K562 (cell line): Measurements from ENCODE around the gene CAPN2. TPM values are rescaled to one million over a fixed set of nuclear protein-coding genes. Genes with fewer than 3 reads are reported as not detected.

Experiments used
- ATAC-seq: fragments of 200-7000 bp; cut with Tn5 transposase; 3 replicates; pipeline ENCODE4 v1.9.1; 2020; ENCODE audit warnings: moderate library complexity
- BruUV-seq: library from RNA; stranded (reverse); fragments of 400-500 nt; replicated peaks from 2 replicates; lab custom pipeline; 2021; lab: Mats Ljungman, UMichigan
- CTCF ChIA-PET: fragments of 300-600 bp; formaldehyde crosslinking; extraction: SDS; loops from one replicate; lab custom pipeline; 2021; ENCODE audit warnings: low intra/inter-chr PET ratio; lab: Yijun Ruan, JAX
- POLR2A ChIA-PET: fragments of 300-600, 350-650 bp; sonication (Branson Sonifier 250); formaldehyde crosslinking; extraction: SDS; loops from one replicate; lab custom pipeline; 2021; ENCODE audit warnings: antibody characterized with exemption, inconsistent platforms; lab: Yijun Ruan, JAX
- DNase-seq, 4 experiments: peaks; one replicate each; pipeline versions ENCODE4 v3.0.0 to v3.0.0-alpha.2; 2011 to 2018; ENCODE audit warnings: low spot score in 3 of 4, mixed read lengths in 3 of 4; ENCODE audit errors: extremely low read depth in 1 of 4
- FAIRE-seq: peaks from 2 replicates; lab custom pipeline; 2011; peaks lifted over from hg19 to GRCh38; lab: Jason Lieb, UNC
- H2AFZ ChIP-seq: 2 replicates; pipeline ENCODE4 v1.6.0; 2011; ENCODE audit warnings: low read depth, low read length, control low read depth, inconsistent platforms
- H3K27ac ChIP-seq: fragments of 200-600 bp; 3 replicates; pipeline ENCODE4 v1.8.0; 2011; ENCODE audit warnings: low read depth, mild to moderate bottlenecking, control low read depth, inconsistent platforms, low read length, moderate library complexity, mixed read lengths; ENCODE audit errors: extremely low read depth
- H3K27me3 ChIP-seq, 2 experiments: fragments of 300-600 bp in 1 of 2; 2 replicates in 1 of 2; 3 replicates in 1 of 2; pipeline versions ENCODE4 v1.6.0 to v1.8.0; 2011; ENCODE audit warnings: inconsistent platforms in 2 of 2, low read length in 2 of 2, mild to moderate bottlenecking in 1 of 2, mixed read lengths in 1 of 2, moderate library complexity in 1 of 2; ENCODE audit not compliant: control insufficient read depth in 2 of 2, insufficient read depth in 2 of 2
- H3K36me3 ChIP-seq: fragments of 300-600 bp; 3 replicates; pipeline ENCODE4 v1.8.0; 2011; ENCODE audit warnings: mild to moderate bottlenecking, low read length, inconsistent platforms; ENCODE audit not compliant: control insufficient read depth, insufficient read depth
- H3K4me1 ChIP-seq, 2 experiments: fragments of 200-600 bp in 1 of 2; replicated peaks in 1 of 2; 2 replicates in 1 of 2; 3 replicates in 1 of 2; pipeline versions ENCODE4 v1.5.1 to v1.8.0; 2011; ENCODE audit warnings: inconsistent platforms in 2 of 2, low read length in 2 of 2, mild to moderate bottlenecking in 1 of 2, mixed read lengths in 1 of 2, moderate library complexity in 1 of 2; ENCODE audit not compliant: control insufficient read depth in 2 of 2, insufficient read depth in 2 of 2
- H3K4me2 ChIP-seq: 2 replicates; pipeline ENCODE4 v1.6.1; 2011; ENCODE audit warnings: low read length, control low read depth, inconsistent platforms, mixed read lengths; ENCODE audit not compliant: insufficient read depth
- H3K4me3 ChIP-seq: fragments of 200-600 bp; sonication (generic), shearing (Covaris generic); 2 replicates; pipeline ENCODE4 v1.5.1; 2016; ENCODE audit warnings: control low read depth, inconsistent platforms
- H3K79me2 ChIP-seq: fragments of 200-600 bp; 3 replicates; pipeline ENCODE4 v1.8.0; 2011; ENCODE audit warnings: low read length, inconsistent platforms; ENCODE audit not compliant: control insufficient read depth, insufficient read depth
- H3K9ac ChIP-seq, 2 experiments: 2 replicates each; pipeline versions ENCODE4 v1.6.0 to v1.6.1; 2011; ENCODE audit warnings: low read depth in 2 of 2, low read length in 2 of 2, control low read depth in 1 of 2, inconsistent platforms in 1 of 2, mild to moderate bottlenecking in 1 of 2, mixed read lengths in 1 of 2; ENCODE audit not compliant: insufficient read depth in 1 of 2
- H3K9me1 ChIP-seq: one replicate; pipeline ENCODE4 v1.6.0; 2011; ENCODE audit warnings: inconsistent platforms, mild to moderate bottlenecking, low read length, moderate library complexity; ENCODE audit not compliant: control insufficient read depth, insufficient read depth
- H3K9me3 ChIP-seq: replicated peaks from 2 replicates; pipeline ENCODE4 v1.5.1; 2011; ENCODE audit warnings: low read depth, low read length, inconsistent platforms; ENCODE audit not compliant: control insufficient read depth, insufficient read depth
- H4K20me1 ChIP-seq: replicated peaks from 2 replicates; pipeline ENCODE4 v1.6.1; 2011; ENCODE audit warnings: low read length, inconsistent platforms, mixed read lengths; ENCODE audit not compliant: control insufficient read depth, insufficient read depth
- CBX3 ChIP-seq, 2 experiments: IDR thresholded peaks; 1 replicate in 1 of 2; 2 replicates in 1 of 2; pipeline ENCODE4 v1.6.1; 2012; ENCODE audit warnings: inconsistent platforms in 2 of 2, low read length in 2 of 2, borderline replicate concordance in 1 of 2, control low read depth in 1 of 2
- COPS2 ChIP-seq: fragments of 450-650 bp; conservative IDR thresholded peaks from 2 replicates; pipeline ENCODE4 v1.6.1; 2016; ENCODE audit warnings: mild to moderate bottlenecking, moderate library complexity
- CTCF ChIP-seq, 3 experiments: IDR thresholded peaks in 2 of 3; conservative IDR thresholded peaks in 1 of 3; 2 replicates each; pipeline ENCODE4 v1.5.1; 2011 to 2012; ENCODE audit warnings: low read length in 3 of 3, mild to moderate bottlenecking in 3 of 3, control low read depth in 2 of 3, improper control_type of control experiment in 1 of 3, inconsistent platforms in 1 of 3, low read depth in 1 of 3, mixed read lengths in 1 of 3, moderate library complexity in 1 of 3; ENCODE audit not compliant: insufficient read depth in 2 of 3
- DDX20 ChIP-seq: fragments of 450-650 bp; IDR thresholded peaks from 2 replicates; pipeline ENCODE4 v1.6.1; 2016; ENCODE audit warnings: missing genetic modification characterization, low read depth, mild to moderate bottlenecking, missing compliant biosample characterization, moderate library complexity
- E2F5 ChIP-seq: sonication (generic); formaldehyde crosslinking; IDR thresholded peaks from 2 replicates; pipeline ENCODE4 v1.8.0; 2022; ENCODE audit warnings: mild to moderate bottlenecking, missing genetic modification reagents
- GABPB2 ChIP-seq: fragments of 250-450 bp; sonication (Bioruptor Pico); conservative IDR thresholded peaks from 2 replicates; pipeline ENCODE4 v1.5.1; 2021; ENCODE audit warnings: mild to moderate bottlenecking
- HINFP ChIP-seq: fragments of 450-650 bp; conservative IDR thresholded peaks from 2 replicates; pipeline ENCODE4 v1.6.1; 2016; ENCODE audit warnings: missing genetic modification characterization, low read depth, mild to moderate bottlenecking, control low read depth, missing compliant biosample characterization
- KDM2B ChIP-seq: fragments of 250-450 bp; sonication (Bioruptor Pico); IDR thresholded peaks from 2 replicates; pipeline ENCODE4 v1.8.0; 2021; ENCODE audit warnings: mild to moderate bottlenecking, moderate library complexity
- MCM3 ChIP-seq: fragments of 450-650 bp; IDR thresholded peaks from 2 replicates; pipeline ENCODE4 v1.6.1; 2016
- NFE2L1 ChIP-seq: fragments of 450-650 bp; IDR thresholded peaks from 2 replicates; pipeline ENCODE4 v1.6.1; 2016; ENCODE audit warnings: missing genetic modification characterization, low read depth, mild to moderate bottlenecking, missing compliant biosample characterization, moderate library complexity, borderline replicate concordance
- PHF8 ChIP-seq: fragments of 200-600 bp; sonication (generic); IDR thresholded peaks from 2 replicates; pipeline ENCODE4 v1.6.1; 2012; ENCODE audit warnings: mixed run types, mild to moderate bottlenecking, inconsistent platforms, low read length, moderate library complexity, borderline replicate concordance
- SMARCE1 ChIP-seq: fragments of 450-650 bp; IDR thresholded peaks from 2 replicates; pipeline ENCODE4 v1.7.1; 2016; ENCODE audit warnings: mild to moderate bottlenecking
- SRF ChIP-seq, 2 experiments: fragments of 250-450, 450-650 bp in 1 of 2; sonication (Bioruptor Pico) in 1 of 2; sonication (generic) in 1 of 2; formaldehyde crosslinking; IDR thresholded peaks; 2 replicates each; pipeline versions ENCODE4 v1.5.0 to v1.5.1; 2020 to 2022; ENCODE audit warnings: mild to moderate bottlenecking in 1 of 2, missing genetic modification reagents in 1 of 2
- TAL1 ChIP-seq: fragments of 450-650 bp; IDR thresholded peaks from 2 replicates; pipeline ENCODE4 v1.6.1; 2016; ENCODE audit warnings: mild to moderate bottlenecking
- XRCC4 ChIP-seq: IDR thresholded peaks from one replicate; pipeline ENCODE4 v1.6.1; 2011; ENCODE audit not compliant: insufficient read depth, insufficient read length; ENCODE audit errors: extremely low read depth
- ZBTB7A ChIP-seq: IDR thresholded peaks from 2 replicates; pipeline ENCODE4 v1.6.1; 2011; ENCODE audit warnings: low read depth, mild to moderate bottlenecking, low read length, moderate library complexity, borderline replicate concordance; ENCODE audit not compliant: control insufficient read depth
- ZC3H8 ChIP-seq: fragments of 450-650 bp; IDR thresholded peaks from 2 replicates; pipeline ENCODE4 v1.6.1; 2017
- WGBS: fragments of 100-300 bp; shearing (Covaris generic); methylation state at CpG from one replicate; pipeline ENCODE4 v1.1.6; 2016; ENCODE audit warnings: low coverage, mixed read lengths; ENCODE audit not compliant: insufficient coverage; ENCODE audit errors: missing lambda C conversion rate; 5-methylcytosine and 5-hydroxymethylcytosine counted together
- in situ Hi-C: fragments of 300-500 bp; cut with MboI; formaldehyde crosslinking; loops from 4 replicates; pipeline ENCODE4 v1.15.0; 2018; ENCODE audit warnings: inconsistent platforms, mixed read lengths
- intact Hi-C: fragments of 100-400 bp; cut with micrococcal nuclease; formaldehyde crosslinking; loops from 2 replicates; pipeline ENCODE4 v1.14.2; 2022
- polyA plus RNA-seq, 8 experiments: library from polyadenylated mRNA; depleted of rRNA in 4 of 8; stranded (reverse) in 5 of 8; unstranded in 3 of 8; fragments of >200 nt; fragmentation: Nextera tagmentation in 2 of 8; fragmentation: Illumina TruSeq in 1 of 8; extraction: Ambion mirVana in 2 of 8; extraction: Trizol in 1 of 8; gene quantifications; 2 replicates each; pipeline versions ENCODE4 v1.2.1 to v1.2.3, GENCODE V29; 2011 to 2014; ENCODE audit warnings: inconsistent platforms in 1 of 8, missing spikeins in 1 of 8
- total RNA-seq, 7 experiments: library from RNA; depleted of rRNA in 6 of 7; stranded (reverse); fragments of >200 nt in 6 of 7; fragmentation: Illumina TruSeq in 2 of 7; extraction: Trizol in 2 of 7; gene quantifications; 2 replicates each; pipeline versions ENCODE4 v1.2.1 to v1.2.3, GENCODE V29; 2011 to 2021; ENCODE audit warnings: low replicate concordance in 1 of 7

CAPN2 gene
- total and polyA plus RNA-seq, 9 of the 15 experiments (the other 6 are each of a cell fraction or from before 2014, with no cell fraction given) = 24.6 to 157 (median 101) TPM

GRCh38 chr1:223780949-223781348, 68.6 kb downstream of the CAPN2 start:
- Histone ChIP-seq H4K20me1 (no peaks in the 10 kb centered on the region), H3K9me3 (no peaks in the 10 kb centered on the region), H3K9ac (no peak overlapping the region), H3K79me2 (peaks cover 31% of the 10 kb centered on the region), H3K4me1 (peaks cover 15 to 26% of the 10 kb centered on the region in 2 experiments)
- FAIRE-seq = no peak
- TF ChIP-seq ZBTB7A = no peak
- no peak for TF ChIP-seq ZC3H8
- no peak for TF ChIP-seq TAL1
- TF ChIP-seq SRF (CRISPR knock-in tag; IDR thresholded peaks at IDR 0.05) = no peak
- TF ChIP-seq NFE2L1 = no peak
- TF ChIP-seq CBX3 (IDR thresholded peaks at IDR 0.05; ENCODE audit: borderline replicate concordance in 1 of 2, low read length in 2 of 2) = no peak
- TF ChIP-seq PHF8 = no peak
- no peak for TF ChIP-seq KDM2B (CRISPR knock-in tag)
- no peak for TF ChIP-seq HINFP
- TF ChIP-seq XRCC4 = no peak
- no peak for TF ChIP-seq SMARCE1
- no peak for TF ChIP-seq E2F5 (CRISPR knock-in tag)
- no peak for TF ChIP-seq CTCF (IDR thresholded peaks at IDR 0.05 in 2 of 3, conservative IDR thresholded peaks at IDR 0.05 in 1 of 3; ENCODE audit: insufficient read depth in 2 of 3, low read depth in 1 of 3, low read length in 3 of 3)
- no peak for TF ChIP-seq DDX20
- TF ChIP-seq COPS2 = no peak
- no peak for TF ChIP-seq GABPB2 (CRISPR knock-in tag)
- no peak for TF ChIP-seq MCM3
- TF ChIP-seq, all 486 proteins: peak for 0
- Histone ChIP-seq H2AFZ (no peak overlapping the region), H3K4me2 (no peak overlapping the region), H3K36me3 (peaks cover 90% of the 10 kb centered on the region), H3K27me3 (no peaks in the 10 kb centered on the region), H3K9me1 (no peaks in the 10 kb centered on the region), H3K4me3 (no peak overlapping the region), H3K27ac (no peak overlapping the region)
- BruUV-seq = no TSS peak
- WGBS = 86% methylated on average over 6 of the region's 6 CpGs
- in situ Hi-C loops (no loop called here), intact Hi-C loops (no loop called here)
- ATAC-seq = no peak
- ChIA-PET POLR2A (interaction anchor here (0.6 to 4.3 kb wide), 5 partner anchors 10 to 586 kb away, joined by 3 to 36 read pairs (median 4); no protein-coding TSS in a partner anchor), CTCF (no interaction called here)
- DNase-seq = no peak
